GM19324 (cell line): ENCODE measurements around the gene PREX1.

Experiments
- ATAC-seq: cut with Tn5 transposase; IDR thresholded peaks from one replicate; pipeline ENCODE4 v1.9.1; 2021; ENCODE audit warnings: mild to moderate bottlenecking, moderate library complexity; ENCODE audit not compliant: unreplicated experiment, low FRiP score

PREX1 gene

DNA sequence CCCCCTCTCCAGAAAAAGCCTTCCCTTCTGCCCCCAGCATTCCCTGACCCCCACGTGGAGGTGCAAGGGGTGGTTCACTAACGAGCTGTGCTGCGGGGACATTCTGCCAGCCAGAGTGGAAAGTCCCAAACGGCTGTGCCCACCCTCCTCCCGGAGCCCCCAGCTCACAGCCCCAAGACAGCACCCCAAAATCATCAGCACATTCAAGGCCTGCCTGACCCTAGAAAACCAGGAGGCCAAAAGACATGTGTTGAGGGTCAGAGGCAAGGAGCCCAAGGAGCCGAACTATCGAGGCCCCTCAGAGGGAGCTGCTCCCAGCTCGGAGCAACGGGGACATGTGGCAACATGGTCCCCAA is 197.9 kb downstream of the PREX1 start:
- no peak for ATAC-seq

DNA sequence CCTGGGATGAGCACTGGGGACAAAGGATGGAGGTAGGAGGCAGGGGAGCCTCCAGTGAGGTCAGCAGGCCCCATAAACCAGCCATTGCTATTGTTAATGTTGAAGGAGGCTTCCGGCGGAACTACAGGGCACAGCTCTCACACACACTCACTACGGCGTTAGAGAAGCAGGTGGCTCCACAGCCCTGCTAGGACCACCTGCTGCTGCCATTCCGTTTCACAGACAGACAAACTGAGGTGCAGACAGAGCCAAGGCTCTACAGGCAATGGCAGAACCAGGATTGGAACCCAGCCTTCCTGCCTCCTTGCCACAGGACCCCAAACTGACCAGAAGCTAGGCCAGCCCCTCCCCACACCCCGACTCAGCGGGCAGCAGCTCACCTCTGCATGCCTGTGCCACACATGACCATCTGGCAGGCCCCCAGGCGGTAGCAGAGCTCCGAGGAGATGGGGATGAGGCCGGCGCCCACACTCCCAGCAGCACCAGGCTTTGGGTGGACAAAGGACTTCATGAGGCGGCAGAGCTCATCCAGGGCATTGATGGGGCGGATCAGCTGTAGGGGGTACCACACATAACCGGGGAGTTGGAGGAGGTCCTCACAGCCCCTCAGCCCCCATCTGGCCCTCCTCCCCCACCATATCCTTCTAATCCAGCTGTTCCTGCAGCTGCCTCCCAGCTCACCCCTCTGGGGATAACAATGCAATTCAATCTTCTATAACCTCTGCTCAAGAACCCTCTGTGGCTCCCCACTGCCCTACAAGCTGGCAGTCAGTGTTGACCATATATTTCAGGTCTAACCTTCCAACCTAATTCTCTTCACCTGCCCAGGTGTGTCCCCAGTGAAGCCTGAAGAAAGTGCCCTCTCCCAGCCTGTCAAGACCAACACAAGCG is 198.5 kb downstream of the PREX1 start:
- no peak for ATAC-seq

DNA sequence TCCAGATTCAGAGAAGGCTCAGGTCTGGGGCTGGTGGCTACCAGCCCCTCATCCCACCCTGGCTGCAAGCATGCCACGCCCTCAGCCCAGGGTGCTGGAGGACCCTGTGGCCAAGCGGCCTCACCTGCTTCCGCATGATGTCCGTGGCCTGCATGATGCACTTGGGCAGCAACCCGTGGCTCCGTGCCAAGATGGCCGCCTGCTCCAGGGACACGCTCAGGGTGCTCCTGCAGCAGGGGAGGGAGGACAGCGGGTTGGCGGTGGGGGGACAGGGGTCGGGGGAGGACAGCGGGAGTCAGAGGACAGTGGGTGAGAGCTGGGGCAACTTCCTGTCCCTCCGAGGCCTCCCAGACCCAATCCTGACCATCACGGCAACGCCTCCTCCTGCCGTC is 200.1 kb downstream of the PREX1 start:
- ATAC-seq: no peak

DNA sequence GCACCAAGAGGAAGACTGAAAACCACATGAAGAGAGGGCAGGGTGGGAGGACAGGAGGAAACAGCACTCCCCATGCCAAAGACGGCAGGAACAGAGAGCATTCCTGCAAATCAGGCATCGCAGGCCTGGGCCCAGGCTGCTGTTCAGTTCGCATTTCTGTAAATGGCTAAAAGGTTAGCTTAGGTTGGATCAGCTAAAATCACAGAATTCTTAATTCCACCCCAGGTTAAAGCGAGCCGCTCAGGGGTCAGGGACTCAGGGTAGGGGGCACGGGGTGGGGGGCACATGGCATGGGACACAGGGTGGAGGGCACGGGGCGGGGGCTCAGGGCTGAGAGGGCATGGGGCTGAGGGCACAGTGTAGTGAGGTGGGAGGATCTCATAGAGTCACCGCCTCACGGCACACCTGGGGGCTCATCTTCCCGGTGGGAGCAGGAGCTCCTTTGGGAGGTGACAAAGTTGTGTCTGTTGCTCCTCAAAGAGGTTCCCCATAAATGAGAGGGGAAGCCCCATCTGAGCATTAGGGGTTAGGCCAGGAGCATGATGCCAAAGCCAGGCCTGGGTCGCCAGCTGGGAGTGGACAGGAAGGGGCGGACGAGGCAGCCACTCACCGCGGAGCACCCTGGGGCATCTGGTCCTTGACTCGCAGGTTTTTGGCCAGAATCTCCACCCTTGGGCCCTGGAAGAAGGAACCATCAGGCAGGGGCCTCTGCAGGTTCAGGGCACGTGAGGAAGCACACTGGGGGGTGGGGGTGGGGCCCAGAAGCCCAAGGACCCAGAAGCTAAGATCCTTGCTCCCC is 200.7 kb downstream of the PREX1 start:
- no peak for ATAC-seq

DNA sequence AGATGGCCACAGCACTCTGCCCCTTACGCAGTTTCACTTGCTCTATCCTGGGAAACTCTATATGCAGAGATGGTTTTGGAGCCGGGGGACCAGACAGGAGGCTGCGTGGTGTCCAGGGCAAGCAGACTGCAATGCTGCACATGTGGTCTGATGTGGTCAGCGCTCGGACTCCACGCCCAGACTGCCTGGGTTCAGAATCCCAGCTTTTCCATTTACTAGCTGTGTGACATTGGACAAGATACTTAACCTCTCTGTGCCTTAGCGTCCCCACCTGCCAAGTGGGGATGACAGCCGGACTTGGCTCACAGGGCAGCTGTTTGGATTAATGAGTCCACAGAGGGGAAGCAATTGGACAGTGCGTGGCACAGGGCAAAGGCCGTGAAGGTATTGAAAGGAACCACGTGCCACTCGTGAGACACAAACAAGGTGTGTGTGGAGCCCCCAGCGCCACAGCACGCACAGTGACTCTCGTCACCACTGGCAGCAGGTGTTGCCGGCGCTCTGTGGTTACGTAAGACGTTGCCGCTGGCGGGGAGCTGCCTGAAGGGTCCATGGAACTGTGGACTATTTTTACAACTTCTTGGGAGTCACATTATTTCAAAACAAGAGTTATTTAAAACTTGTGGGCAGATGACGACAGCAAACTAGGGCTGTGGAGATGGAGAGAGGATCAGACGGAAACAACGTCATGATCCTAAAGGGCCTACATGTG is 201.4 kb downstream of the PREX1 start:
- ATAC-seq: no peak

DNA sequence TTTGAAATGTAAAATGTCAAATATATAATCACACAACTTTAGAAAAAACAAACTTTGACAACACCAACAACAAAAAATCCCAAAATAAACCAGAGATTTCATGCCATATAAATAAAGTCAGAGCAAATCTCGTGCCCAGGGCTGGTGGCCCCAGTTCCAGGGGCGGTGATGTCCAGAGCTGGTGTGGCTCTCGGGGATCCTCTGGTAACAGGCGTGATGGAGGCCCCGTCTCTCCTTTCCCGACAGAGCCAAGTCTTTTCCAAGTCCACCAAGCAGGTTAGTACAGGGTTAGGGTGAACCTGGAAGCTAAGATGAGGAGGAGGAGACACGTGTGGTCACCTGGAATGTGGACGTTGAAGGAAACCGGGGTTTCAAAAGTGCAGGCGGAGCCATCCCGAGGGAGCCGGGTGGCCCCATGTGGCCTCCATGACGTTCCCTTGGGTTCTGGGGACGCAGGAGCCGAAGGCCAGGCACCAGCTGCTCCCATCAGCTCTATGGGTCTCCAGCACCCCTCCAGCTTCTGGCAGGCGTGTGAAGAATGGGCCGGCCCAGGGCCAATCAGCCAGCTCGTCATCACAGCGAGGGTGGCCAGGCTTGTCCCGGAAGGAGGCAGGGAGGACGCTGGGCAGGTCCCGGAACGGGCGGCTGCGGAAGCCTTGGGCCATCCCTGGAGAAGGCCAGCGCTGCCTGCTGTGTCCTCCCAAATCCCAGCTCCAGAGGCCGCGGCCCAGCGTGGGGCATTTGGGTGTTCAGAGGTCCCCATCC is 202.5 kb downstream of the PREX1 start:
- ATAC-seq: no peak

DNA sequence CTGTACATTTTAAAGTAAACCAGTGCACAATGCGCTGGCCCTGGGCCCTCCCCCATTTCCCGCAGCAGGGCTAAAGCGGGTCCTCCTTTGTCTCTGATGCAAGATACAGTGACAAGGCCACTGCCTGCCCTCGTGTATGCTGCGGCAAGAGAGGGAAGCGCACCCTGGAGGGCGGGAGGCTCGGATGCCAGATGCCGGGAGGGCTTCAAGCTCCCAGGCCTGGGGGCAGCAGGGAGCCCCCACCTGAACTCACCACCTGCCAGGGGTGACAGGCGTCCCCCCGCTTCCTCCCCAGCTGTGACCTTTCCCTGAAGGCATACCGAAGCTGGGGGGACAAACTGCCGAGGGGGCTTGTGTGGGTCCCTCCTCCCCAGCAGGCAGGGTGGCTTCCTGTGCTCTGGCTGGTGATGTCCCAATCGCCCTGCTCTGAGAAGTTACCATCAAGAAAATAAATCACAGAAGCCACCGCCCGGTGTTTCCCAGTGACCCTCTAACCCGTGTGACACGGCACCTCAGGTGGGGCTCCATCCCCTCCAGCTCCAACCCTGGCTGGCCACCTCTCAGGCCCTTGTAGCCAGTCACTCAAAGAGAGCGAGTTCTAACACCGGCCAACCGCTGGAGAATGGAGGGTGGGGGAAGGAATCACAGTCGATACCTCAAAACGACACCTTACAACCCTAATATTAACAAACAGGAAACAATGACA is 203.3 kb downstream of the PREX1 start:
- no peak for ATAC-seq

DNA sequence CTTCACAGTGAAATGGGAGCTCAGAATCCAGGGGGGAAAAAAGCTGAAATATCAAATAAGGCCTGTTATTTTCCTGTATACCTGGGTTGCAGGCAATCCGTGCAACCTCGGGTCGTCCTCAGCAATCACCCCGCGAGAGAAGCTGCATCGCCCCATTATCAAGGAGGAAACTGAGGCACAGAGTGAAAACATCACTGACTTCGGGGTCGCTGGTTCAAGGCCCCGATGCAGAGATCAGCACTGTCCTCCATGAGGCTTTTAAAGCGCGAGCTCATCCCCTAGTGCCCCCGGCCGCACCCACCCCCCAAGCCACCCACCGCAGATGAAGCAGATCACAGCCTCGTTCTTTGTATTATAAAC is 203.9 kb downstream of the PREX1 start:
- ATAC-seq: no peak

DNA sequence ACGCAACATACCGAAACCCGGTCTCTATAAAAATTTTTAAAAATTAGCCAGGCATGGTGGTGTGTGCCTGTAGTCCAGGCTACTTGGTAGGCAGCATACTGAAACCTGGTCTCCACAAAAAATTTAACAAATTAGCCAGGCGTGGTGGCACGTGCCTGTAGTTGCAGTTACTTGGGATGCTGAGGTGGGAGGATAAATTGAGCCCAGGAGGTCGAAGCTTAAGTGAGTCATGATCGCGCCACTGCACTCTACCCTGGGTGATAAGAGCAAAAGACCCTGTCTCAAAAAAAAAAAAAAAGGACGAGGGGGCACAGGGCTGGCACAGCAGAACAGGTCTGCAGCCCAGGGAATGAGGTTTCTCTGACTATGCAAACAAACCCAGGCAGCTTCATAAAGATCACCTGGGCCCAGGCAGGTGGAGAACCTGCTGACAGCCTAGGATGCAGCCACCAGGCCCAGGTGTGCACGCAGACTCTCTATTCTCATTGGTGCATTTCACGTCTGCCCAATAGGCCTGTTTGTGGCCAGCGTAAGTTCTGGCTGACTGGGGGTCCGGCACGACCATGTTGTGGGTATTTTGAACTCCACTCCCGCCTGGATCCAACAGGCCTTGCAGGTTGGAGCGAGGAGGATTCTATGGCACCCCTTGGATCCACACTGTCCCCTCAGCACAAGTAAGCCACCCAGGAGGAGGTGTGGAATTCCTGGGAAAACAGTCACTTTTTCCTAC is 204.5 kb downstream of the PREX1 start:
- no peak for ATAC-seq

DNA sequence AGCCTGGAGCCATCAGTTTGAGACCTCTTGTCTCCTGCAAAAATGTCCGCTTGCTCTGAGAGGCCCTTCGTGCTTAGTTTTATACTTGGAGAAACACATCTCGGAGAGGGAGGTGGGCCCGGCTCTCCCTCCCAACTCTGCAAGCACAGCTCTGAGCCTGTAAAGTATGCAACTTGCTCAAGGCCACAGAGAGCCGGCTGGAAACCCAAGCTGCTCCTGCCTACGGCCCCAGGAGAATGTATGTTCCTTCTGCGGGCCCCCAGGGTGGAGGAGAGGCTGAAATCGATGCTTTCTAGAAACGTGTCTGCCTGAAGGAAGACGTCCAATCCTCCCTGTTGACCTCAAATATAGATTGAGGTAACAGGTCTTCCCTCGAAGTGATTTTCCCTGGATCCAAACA is 205.4 kb downstream of the PREX1 start:
- no peak for ATAC-seq

DNA sequence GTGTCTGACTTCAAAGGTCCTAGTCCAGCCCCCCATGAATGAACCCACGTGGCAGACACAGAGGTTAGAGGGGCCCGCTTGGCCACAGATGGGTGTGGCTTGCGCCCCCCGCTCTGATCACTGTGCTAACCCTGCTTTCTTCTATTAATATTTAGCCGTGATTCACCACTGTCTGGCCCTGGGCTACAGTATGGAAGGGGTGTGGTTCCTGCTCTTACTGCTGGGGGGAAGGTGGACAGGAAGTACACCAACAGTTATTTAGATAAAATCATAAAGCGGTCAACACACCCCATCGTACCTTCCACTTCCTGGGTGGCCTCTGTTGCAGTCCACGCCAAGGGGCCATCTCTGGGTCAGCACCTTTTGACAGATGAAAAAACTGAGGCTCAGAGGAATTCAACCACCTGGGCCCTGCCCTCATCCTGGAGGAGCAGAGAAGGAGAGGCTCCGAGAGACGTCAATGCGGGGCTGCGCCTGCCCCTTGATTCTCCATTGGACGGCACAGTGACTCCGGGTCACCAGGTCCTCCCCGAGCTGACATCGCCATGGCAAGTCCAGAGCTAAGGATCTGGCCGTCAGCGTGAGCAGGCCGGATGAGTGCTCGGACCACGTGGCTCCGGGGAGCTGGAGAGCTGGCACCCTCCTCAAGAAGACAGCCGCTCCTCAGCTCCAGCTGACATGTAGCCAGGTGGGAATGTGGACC is 206.3 kb downstream of the PREX1 start:
- no peak for ATAC-seq

DNA sequence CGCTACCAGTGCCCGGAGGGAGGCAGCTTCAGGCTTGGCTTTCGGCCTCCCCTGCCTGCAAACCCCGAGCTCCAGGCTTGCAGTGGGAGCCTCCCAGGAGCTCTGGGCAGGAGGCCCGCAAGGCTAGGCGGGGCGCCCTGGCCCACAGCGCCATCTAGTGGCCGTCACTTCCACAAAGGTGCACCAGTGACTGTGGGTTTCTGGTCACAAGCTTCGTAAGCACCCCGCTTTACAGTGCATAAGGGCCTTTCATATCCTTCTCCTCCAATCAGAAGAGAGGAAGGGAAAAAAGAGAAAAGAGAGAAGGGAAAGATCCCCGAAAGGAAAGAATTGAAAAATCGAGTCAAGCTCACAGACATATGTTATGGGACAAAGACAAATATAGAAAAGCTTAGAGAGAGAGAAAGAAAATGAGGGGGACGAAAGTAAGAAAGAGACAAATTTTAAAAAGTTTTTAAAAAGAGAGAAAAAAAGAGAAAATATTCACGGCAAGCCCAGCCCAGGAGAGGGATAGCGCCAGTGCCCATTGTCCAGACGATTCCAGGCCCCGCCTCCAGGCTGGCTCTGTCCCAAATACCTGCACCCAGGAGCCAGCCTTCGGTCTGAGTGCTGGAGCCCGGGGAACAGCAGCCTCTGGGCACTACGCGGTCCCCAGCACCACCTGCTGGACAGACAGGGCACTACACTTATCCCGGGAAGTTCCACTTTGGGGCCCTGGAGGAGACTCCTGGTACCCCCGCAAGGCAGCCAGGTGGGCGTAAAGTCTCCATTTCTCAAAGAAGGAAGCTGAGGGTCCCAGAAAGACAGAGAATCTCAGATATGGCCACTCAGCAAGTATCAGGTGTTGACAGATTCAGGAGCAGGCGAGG is 207.1 kb downstream of the PREX1 start:
- no peak for ATAC-seq

DNA sequence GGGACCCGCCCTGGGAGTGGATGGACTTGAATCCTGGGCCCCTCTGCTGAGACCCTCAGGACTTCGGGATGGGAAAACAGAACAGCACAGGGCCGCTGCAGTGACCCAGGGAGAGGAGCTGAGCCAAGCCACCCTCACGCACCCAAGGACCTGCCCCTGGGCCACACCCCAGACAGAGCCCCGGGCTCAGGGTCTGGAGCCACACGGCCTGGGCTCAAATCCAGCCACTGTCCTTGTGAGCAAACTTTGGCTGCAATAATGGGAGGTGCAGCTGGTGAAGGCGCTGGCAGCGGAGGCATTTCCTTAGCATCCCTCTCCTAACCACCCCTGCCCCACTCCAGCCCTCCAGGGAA is 207.7 kb downstream of the PREX1 start:
- ATAC-seq: no peak

DNA sequence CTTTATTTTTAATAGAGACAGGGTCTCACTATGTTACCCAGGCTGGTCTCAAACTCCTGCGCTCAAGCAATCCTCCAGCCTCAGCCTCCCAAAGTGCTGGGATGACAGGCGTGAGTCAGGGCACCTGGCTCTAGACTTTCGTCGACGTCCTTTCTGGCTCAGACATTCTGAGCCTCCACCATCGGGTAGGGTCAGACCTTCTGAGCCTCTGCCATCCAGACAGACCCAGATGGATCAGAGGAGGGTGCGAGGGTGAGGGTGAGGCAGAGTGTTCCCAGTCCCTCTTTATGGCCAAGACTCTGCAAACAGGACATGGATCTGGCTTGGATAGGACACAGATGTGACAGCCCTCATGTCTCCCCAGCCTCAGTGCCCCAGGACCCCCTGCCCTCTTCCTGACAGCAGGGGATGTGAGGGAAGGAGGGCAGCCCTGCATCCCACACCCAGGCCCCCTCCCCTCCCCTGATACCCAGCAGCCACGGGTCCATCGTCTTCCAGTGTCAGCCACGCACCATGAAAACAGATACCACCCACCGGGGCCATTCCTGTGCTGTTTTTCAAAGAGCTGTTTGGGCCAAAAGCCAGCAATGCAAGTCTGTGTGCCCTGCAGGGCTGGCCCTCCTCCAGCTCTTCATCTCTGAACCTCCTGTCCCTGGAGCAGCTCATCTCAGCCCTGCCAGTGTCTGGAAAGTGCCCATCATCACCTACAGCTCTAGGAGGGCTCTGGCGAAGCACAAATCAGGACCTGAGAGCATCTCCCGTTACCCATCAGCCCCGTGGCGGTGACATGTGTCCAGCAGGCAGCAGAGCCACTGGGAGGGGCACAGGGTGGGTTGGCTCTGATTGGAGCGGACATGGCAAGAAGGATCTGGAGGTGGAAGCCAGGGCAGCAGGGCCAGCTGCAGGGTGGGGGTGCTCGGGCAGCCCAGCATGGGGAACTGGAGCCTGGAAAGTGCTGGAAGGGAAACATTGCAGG is 208.4 kb downstream of the PREX1 start:
- no peak for ATAC-seq

DNA sequence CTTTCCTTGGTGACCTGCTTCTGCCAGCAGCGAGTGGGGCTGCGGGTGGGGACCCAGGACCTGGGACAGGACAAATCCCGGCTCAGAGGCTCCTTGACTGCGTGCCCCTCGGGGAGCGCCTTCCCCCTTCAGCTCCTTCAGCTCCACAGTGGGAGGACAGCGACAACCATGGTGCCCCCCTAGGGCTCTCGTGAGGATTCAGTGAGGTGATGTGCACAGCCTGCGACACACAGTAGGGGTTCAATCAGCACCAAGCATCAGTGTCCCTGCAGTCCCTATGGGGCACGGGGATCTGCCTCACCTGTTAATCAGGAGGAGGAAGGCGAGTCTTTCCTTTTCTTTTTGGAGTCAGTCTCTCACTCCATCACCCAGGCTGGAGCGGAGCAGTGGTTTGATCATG is 209.2 kb downstream of the PREX1 start:
- no peak for ATAC-seq

DNA sequence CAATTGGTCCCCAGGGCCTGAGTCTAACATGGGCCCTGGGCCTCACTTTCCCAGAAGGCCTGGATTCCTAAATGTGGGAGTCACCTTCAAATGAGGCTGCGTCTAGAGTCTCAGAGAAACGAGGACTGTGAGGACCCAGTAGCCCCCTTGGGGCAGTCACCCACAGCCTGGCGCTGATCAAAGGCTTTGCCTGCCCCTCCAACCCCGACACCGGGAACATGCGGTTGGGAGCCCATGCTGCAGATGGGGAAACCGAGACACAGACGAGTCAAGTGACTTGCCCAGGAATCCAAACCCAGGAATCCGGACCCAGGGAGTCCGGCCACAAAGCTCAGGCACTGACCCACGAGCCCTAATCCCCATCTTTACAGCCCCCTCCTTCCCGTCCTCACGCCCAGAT is 209.7 kb downstream of the PREX1 start:
- no peak for ATAC-seq

DNA sequence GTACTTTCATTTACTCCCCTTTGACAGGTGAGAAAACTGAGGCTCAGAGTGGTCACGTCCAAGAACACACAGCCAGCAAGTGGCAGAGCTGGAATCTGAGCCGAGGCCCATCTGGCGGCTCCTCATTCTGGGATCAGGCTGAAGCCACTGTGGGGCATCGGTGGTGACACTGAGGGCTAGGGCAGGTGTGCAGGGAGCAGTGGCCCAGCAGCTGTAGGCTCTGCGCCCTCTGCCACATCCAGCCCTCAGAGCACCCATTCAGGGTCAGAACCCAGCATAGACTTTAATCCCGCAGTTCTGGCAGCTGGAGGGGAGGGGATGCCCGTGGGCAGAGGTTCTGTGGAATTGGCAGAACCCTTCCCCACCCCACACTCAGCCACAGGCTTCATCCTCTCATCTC is 210.3 kb downstream of the PREX1 start:
- ATAC-seq: no peak
